HL-60/S4 treated with phorbol 12-myristate 13-acetate at 8.2 ng/mL for 4 days and 3 days (cell line): ENCODE data around the gene RASGRP3.

ENCODE experiments used
- in situ Hi-C: fragments of 300-500 bp; cut with MboI; formaldehyde crosslinking; loops from 2 replicates; pipeline ENCODE4 v1.15.0; 2022; ENCODE audit warnings: low sequenced_read_pairs

Gene RASGRP3

DNA sequence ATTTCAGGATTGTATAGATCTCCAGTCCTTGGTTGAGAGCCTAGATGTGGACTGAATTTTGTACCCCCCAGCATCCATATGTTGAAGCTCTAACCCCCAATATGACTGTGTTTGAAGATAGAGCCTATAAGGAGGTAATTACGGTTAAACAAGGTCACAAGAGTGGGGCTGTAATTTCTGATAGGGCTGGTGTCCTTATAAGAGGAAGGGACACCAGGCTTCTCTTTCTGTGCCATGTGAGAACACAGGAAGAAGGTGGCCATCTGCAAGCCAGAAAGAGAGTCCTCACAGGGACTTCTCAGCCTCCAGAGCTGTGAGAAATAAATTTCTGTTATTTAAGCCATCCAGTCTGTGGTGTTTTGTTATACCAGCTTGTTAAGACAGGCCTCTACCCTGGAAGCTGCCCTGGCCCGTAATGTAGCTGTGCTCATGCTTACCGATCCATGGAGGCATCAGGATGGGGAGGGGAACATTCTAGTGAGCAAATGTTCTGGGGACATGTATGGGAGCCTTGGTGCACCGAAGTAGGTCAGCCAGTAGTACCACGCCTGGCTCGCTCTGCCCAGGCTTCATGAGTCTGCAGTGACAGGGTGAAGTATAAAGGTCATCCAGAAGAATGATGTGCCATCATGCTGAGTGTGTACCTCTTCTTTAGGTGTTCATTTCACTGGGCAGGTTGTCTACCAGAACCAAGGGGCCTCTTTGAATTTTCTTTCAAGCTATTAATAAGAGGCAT is 16.1 kb downstream of the RASGRP3 start:
- in situ Hi-C loops: no loop called here

DNA sequence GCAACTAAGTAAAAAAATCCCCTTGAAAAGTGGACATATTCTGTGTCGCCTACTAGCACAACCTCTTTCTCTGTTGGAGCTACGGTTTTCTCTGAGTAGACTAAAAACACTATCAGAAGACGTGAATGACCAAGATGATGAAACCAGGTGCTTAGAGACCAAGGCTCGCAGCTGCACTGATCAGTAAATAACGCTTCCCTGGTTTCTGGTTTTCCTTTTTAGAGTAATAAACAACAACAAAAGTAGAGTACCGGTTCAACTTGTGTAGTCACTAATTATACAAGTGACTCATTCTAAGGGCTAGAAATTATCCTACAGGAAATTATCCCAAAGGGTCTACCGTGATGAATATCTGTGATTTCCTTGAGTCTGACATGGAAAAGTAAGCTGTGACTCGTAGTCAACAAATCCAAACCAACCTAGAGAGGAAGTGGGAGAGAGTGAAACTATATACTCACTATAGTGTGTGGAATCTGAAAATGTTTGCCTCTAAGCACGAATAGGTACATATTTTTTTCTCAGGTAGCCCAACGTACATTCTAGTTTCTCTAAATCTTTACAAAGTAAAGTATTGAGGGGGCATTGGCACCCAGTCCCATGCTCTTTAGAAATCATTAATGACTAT is 17.8 kb downstream of the RASGRP3 start:
- in situ Hi-C loops: no loop called here

DNA sequence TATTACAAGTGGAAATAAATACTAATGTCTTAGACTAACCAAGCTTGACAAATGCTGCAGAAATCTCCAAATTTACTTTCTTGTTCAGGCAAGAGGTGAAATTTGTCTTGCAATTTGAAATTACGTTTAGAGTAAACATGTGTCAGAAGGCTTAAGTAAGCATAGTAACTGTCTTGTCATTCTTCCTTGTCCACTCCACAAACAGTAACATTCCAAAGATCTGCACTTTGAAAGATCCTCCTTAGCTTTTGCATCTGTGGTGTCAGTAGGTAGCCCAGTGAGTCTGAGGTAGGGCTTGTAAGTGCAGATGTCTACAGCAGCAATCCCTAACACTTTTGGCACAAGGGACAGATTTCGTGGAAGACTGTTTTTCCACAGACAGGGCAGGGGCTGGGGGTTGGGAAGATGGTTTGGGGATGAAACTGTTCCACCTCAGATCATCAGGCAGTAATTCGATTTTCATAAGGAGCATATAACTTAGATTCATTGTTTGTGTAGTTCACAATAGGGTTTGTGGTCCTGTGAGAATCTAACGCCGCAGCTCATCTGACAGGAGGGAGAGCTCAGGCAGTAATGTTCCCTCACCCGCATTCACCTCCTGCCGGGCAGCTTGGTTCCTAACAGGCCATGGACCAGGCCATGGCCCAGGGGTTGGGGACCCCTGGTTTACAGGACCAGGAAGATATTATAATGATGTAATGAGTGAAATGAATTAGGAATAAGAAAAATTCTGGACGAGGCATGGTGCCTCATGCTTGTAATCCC is 18.6 kb downstream of the RASGRP3 start:
- in situ Hi-C loops: no loop called here

DNA sequence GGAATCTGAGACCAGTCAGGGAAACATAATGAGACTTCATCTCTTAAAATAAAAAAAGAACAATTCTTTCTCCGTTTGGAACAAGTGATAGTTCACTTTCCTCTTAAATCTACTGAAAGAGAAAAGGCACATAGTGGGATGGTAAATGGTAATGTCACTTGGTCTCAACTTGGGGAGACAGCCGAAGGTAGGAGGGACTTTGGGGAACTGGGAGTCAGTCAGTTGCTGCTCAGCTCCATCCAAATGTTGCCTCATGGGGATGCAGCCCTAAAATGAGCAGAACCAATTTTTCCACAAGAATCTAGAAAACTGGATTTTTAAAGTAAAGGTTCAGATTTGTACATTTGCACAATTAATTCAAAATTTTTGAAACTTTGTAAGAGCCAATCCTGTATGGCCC is 19.2 kb downstream of the RASGRP3 start:
- in situ Hi-C loops: no loop called here

- in situ Hi-C loops: no loop called here
Measured at GRCh38 chr2:33496150-33496549, 19.7 kb downstream of the RASGRP3 start.

GRCh38 chr2:33496726-33497125 is 20.3 kb downstream of the RASGRP3 start:
- in situ Hi-C loops: no loop called here

DNA sequence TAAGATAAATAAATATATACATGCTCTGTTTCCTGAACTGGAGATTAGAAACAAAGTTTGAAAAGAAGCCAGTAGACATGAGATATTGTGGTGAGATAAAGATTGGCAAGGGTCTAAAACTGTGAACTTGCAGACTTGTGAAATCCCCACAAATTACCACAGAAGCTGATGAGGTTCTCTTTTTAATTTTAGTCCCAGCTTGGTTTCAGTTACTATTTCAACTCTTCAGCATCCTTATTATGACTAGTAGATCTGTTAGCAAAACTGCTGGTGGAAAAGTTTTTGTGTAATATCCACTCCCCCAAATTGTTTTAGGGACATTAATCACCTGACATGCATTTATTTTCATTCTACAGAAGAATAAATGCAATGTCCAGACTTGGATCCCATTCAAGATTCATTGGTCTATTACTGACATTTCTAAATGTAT is 20.8 kb downstream of the RASGRP3 start:
- in situ Hi-C loops: no loop called here

- in situ Hi-C loops: no loop called here
Measured at GRCh38 chr2:33498291-33498956, 22.0 kb downstream of the RASGRP3 start.

GRCh38 chr2:33500177-33500576 is 23.7 kb downstream of the RASGRP3 start:
- in situ Hi-C loops: no loop called here

GRCh38 chr2:33502025-33502424 is 25.6 kb downstream of the RASGRP3 start:
- in situ Hi-C loops: no loop called here

DNA sequence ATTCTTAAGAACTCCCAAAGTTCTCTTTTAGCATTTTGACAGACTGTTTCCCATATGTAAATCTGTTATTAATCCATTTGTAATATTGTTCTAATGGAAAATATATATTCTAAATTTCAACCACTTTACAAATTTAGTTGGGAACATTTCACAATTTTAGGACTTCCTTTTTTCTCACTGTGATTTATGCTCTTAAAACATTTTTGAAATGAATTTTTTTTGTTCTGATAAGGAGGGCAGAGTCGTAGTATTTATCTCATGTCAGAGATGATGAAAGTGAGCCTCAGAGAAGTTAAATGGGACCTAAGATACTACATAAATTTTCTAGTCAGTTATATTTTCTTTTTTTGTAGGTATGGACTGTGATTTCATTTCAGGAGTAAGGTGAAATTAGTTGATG is 26.6 kb downstream of the RASGRP3 start:
- in situ Hi-C loops: no loop called here

DNA sequence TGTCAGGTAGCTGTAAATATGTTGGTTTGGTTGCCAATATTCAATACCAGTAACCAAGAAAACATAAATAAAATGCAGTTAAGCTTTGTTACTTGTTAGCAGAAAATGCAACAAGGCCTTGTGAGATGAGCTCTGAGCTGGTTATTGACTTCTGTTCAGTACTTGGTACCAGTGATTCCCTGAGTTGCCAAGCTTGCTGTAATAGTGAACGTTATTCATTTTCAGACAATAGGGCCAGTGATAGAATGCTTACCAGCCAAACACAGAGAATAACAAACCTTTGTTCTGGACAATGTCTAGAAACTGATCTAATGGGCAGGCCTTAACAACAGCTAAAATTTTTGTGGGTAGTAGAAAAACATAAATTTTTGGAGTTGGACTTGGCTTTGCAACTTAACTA is 29.5 kb downstream of the RASGRP3 start:
- in situ Hi-C loops: no loop called here

DNA sequence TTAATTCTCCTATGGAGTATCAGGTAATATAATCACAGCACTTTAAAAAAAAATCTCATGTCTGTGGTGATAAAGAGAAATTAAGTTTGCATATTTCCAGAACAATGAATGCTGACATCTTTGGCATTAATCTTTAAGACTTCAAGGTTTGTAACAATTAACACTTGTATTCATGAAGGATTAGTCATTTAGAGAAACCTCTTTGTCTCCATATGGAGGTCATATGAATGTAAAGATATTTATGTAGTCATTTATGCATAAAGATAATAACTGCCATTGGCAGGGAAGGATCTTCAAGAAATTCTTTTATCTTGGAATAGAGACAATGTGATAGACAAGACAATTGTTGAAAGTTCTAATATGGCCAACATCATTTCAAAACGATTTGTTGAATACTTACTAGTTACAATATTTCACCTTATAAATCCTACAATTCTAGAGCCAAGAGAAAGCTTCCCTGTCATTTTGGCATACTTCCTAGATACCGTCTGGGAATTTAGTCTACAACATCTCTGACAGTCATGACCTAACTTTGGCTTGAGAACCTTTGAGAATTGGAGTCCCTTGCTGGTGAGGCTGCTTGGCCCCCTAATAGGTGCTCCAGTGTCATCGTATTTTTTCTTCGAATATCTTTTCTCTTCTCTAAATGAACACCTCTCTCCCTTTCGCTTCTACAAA is 33.6 kb downstream of the RASGRP3 start:
- in situ Hi-C loops: no loop called here

DNA sequence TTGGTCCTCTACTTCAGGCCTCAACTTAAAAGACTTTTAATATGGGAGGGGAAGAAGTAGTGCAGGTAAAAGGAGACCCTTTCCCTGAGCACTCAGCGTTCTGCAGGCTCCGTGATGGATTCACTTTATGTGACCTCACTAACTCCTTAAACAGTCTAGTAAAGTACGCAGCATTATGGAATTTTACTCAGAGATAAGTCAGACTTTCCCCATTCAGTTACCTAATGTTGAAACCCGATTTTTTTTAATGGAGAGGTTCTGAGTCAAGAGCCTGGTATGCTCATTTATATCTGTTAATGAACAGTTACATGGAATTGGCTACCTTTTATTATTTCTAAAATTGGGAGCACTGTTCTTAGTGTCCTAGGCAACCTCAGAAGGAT is 34.1 kb downstream of the RASGRP3 start:
- in situ Hi-C loops: no loop called here

DNA sequence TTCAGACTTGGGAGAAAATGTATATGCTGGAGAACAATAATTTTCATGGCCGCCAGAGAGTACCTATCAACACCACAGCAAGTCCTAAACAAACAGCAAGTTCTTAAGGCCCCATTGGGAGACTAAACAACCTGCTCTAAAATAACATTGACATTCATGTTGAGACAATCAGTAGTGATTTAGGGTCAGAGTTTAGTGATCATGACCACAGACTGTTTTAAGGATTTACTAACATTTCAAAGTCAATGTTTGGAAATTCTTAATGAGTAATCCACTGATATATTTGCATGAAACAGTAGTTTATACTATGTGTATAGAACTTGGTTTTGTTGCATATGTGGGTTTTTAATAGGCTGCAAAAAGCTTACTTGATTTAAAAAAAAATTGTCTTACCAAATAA is 34.7 kb downstream of the RASGRP3 start:
- in situ Hi-C loops: no loop called here

- in situ Hi-C loops: no loop called here
Measured at GRCh38 chr2:33512112-33512511, 35.7 kb downstream of the RASGRP3 start.

GRCh38 chr2:33513480-33513879 is 37.0 kb downstream of the RASGRP3 start:
- in situ Hi-C loops: no loop called here

GRCh38 chr2:33516456-33516995 is 40.1 kb downstream of the RASGRP3 start:
- in situ Hi-C loops: no loop called here

DNA sequence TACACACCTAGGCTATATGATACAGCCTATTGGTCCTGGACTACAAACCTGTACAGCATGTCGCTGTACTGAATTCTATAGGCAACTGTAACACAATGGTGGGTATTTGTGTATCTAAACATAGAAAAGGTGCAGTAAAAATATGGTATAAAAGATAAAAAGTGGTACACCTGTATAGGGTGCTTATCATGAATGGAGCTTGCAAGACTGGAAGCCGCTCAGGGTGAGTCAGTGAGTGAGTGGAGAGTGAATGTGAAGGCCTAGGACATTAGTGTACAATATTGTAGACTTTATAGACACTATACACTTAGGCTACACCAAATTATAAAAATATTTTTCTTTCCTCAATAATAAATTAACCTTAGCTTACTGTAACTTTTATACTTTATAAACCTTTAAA is 41.8 kb downstream of the RASGRP3 start:
- in situ Hi-C loops: no loop called here

- in situ Hi-C loops: no loop called here
Measured at GRCh38 chr2:33518929-33519328, 42.5 kb downstream of the RASGRP3 start.
